ENCODE data around the gene DHRS3.

Gene DHRS3

GRCh38 chr1:12610941-12611340 lies 7.1 kb downstream of the DHRS3 start:
- no peaks in the 10 kb centered on the region for H3K27me3 ChIP-seq (ENCODE audit: low read length)
- no peaks in the 10 kb centered on the region for H4K20me1 ChIP-seq (ENCODE audit: low read depth, low read length)
- H3K79me2 ChIP-seq (ENCODE audit: insufficient read depth, low read length) = no peaks in the 10 kb centered on the region
- no peaks in the 10 kb centered on the region for H3K9me2 ChIP-seq (replicated peaks; ENCODE audit: insufficient read depth, low read length)
- no peak overlapping the region for H3K9ac ChIP-seq (ENCODE audit: low read length)
- no peaks in the 10 kb centered on the region for H3K36me3 ChIP-seq (ENCODE audit: low read length)
- TF ChIP-seq CTCF (IDR thresholded peaks at IDR 0.05; ENCODE audit: insufficient read depth, low read length, poor library complexity, severe bottlenecking) (no peak), EZH2phosphoT487 (conservative IDR thresholded peaks at IDR 0.05; ENCODE audit: low read length) (no peak)
- H3K4me3 ChIP-seq (ENCODE audit: insufficient read depth, low read length, poor library complexity, severe bottlenecking) = no peak overlapping the region
- H3K27ac ChIP-seq (ENCODE audit: low read depth, low read length) = no peak overlapping the region
- no peaks in the 10 kb centered on the region for H3F3A ChIP-seq (ENCODE audit: insufficient read depth)
- no peak overlapping the region for H3K4me2 ChIP-seq (ENCODE audit: low read depth, low read length, poor library complexity, severe bottlenecking)
- no peaks in the 10 kb centered on the region for H3K9me3 ChIP-seq (ENCODE audit: insufficient read depth, low read length)
- H2AFZ ChIP-seq (ENCODE audit: low read depth, low read length, severe bottlenecking) = no peak overlapping the region

GRCh38 chr1:12610305-12610935 lies 7.6 kb downstream of the DHRS3 start:
- no peaks in the 10 kb centered on the region for H4K20me1 ChIP-seq (ENCODE audit: low read depth, low read length)
- H3K4me2 ChIP-seq (ENCODE audit: low read depth, low read length, poor library complexity, severe bottlenecking) = no peak overlapping the region
- no peak overlapping the region for H2AFZ ChIP-seq (ENCODE audit: low read depth, low read length, severe bottlenecking)
- no peaks in the 10 kb centered on the region for H3K9me3 ChIP-seq (ENCODE audit: insufficient read depth, low read length)
- H3K9me2 ChIP-seq (replicated peaks; ENCODE audit: insufficient read depth, low read length) = no peaks in the 10 kb centered on the region
- H3K4me3 ChIP-seq (ENCODE audit: insufficient read depth, low read length, poor library complexity, severe bottlenecking) = no peak overlapping the region
- no peaks in the 10 kb centered on the region for H3K79me2 ChIP-seq (ENCODE audit: insufficient read depth, low read length)
- TF ChIP-seq CTCF (IDR thresholded peaks at IDR 0.05; ENCODE audit: insufficient read depth, low read length, poor library complexity, severe bottlenecking) = no peak
- TF ChIP-seq EZH2phosphoT487 (conservative IDR thresholded peaks at IDR 0.05; ENCODE audit: low read length) = no peak
- no peaks in the 10 kb centered on the region for H3K27me3 ChIP-seq (ENCODE audit: low read length)
- H3K27ac ChIP-seq (ENCODE audit: low read depth, low read length) = no peak overlapping the region
- no peaks in the 10 kb centered on the region for H3F3A ChIP-seq (ENCODE audit: insufficient read depth)
- no peak overlapping the region for H3K9ac ChIP-seq (ENCODE audit: low read length)
- no peaks in the 10 kb centered on the region for H3K36me3 ChIP-seq (ENCODE audit: low read length)

GRCh38 chr1:12609469-12610003 lies 8.5 kb downstream of the DHRS3 start:
- Histone ChIP-seq H3F3A (ENCODE audit: insufficient read depth) (no peaks in the 10 kb centered on the region), H3K27me3 (ENCODE audit: low read length) (no peaks in the 10 kb centered on the region), H4K20me1 (ENCODE audit: low read depth, low read length) (no peaks in the 10 kb centered on the region), H2AFZ (ENCODE audit: low read depth, low read length, severe bottlenecking) (no peak overlapping the region), H3K27ac (ENCODE audit: low read depth, low read length) (no peak overlapping the region), H3K9me3 (ENCODE audit: insufficient read depth, low read length) (no peaks in the 10 kb centered on the region), H3K79me2 (ENCODE audit: insufficient read depth, low read length) (no peaks in the 10 kb centered on the region), H3K36me3 (ENCODE audit: low read length) (no peaks in the 10 kb centered on the region), H3K4me3 (ENCODE audit: insufficient read depth, low read length, poor library complexity, severe bottlenecking) (no peak overlapping the region), H3K4me2 (ENCODE audit: low read depth, low read length, poor library complexity, severe bottlenecking) (no peak overlapping the region), H3K9me2 (replicated peaks; ENCODE audit: insufficient read depth, low read length) (no peaks in the 10 kb centered on the region), H3K9ac (ENCODE audit: low read length) (no peak overlapping the region)
- TF ChIP-seq EZH2phosphoT487 (conservative IDR thresholded peaks at IDR 0.05; ENCODE audit: low read length) = no peak
- no peak for TF ChIP-seq CTCF (IDR thresholded peaks at IDR 0.05; ENCODE audit: insufficient read depth, low read length, poor library complexity, severe bottlenecking)
